ENCODE data around the gene UBE4B.

UBE4B gene

GRCh38 chr1:10074059-10074851, 41.5 kb downstream of the UBE4B start:
- Histone ChIP-seq H3K36me3 (ENCODE audit: control insufficient read depth, insufficient read depth, low read length) (no peaks in the 10 kb centered on the region), H2AK5ac (ENCODE audit: low read length) (no peak overlapping the region), H2BK5ac (ENCODE audit: low read length) (no peak overlapping the region), H3K4me1 (ENCODE audit: control insufficient read depth, low read depth, low read length) (no peaks in the 10 kb centered on the region), H4K8ac (ENCODE audit: low read depth, low read length) (no peak overlapping the region), H4K5ac (ENCODE audit: low read length) (no peak overlapping the region), H3K79me1 (ENCODE audit: low read length) (peaks cover 10% of the 10 kb centered on the region), H3K4me2 (ENCODE audit: low read length) (no peak overlapping the region), H3K4ac (ENCODE audit: low read depth, low read length) (no peak overlapping the region), H3K18ac (ENCODE audit: low read length) (no peak overlapping the region), H3K27ac (ENCODE audit: low read depth, low read length) (no peak overlapping the region), H3K79me2 (ENCODE audit: control insufficient read depth, insufficient read depth, low read length) (no peaks in the 10 kb centered on the region), H3K56ac (ENCODE audit: low read length) (no peak overlapping the region), H3K4me3 (ENCODE audit: low read length) (no peak overlapping the region), H3K23ac (ENCODE audit: low read length) (no peak overlapping the region), H2BK15ac (replicated peaks; ENCODE audit: low read depth) (no peak overlapping the region), H3K27me3 (ENCODE audit: insufficient read depth, low read length, poor library complexity) (no peaks in the 10 kb centered on the region), H2BK120ac (ENCODE audit: low read depth, low read length) (no peak overlapping the region), H3K9ac (ENCODE audit: low read length) (no peak overlapping the region)
- no CpG with 5 or more reads among the region's 5 CpGs for WGBS (ENCODE audit: extremely low coverage, insufficient coverage, low lambda C conversion rate)
- peak; percentile 17 for DNase-seq

GRCh38 chr1:10074852-10075730, 42.3 kb downstream of the UBE4B start:
- WGBS (ENCODE audit: extremely low coverage, insufficient coverage, low lambda C conversion rate) = no CpG with 5 or more reads among the region's 5 CpGs
- Histone ChIP-seq H3K4me2 (ENCODE audit: low read length) (no peak overlapping the region), H3K56ac (ENCODE audit: low read length) (no peak overlapping the region), H3K4me3 (ENCODE audit: low read length) (no peak overlapping the region), H3K23ac (ENCODE audit: low read length) (no peak overlapping the region), H3K4ac (ENCODE audit: low read depth, low read length) (no peak overlapping the region), H2BK5ac (ENCODE audit: low read length) (no peak overlapping the region), H3K18ac (ENCODE audit: low read length) (no peak overlapping the region), H4K5ac (ENCODE audit: low read length) (no peak overlapping the region), H3K27me3 (ENCODE audit: insufficient read depth, low read length, poor library complexity) (no peaks in the 10 kb centered on the region), H3K9ac (ENCODE audit: low read length) (no peak overlapping the region), H3K79me1 (ENCODE audit: low read length) (peaks cover 10% of the 10 kb centered on the region), H3K36me3 (ENCODE audit: control insufficient read depth, insufficient read depth, low read length) (no peaks in the 10 kb centered on the region), H2BK120ac (ENCODE audit: low read depth, low read length) (no peak overlapping the region), H3K79me2 (ENCODE audit: control insufficient read depth, insufficient read depth, low read length) (no peaks in the 10 kb centered on the region), H2BK15ac (replicated peaks; ENCODE audit: low read depth) (no peak overlapping the region), H3K4me1 (ENCODE audit: control insufficient read depth, low read depth, low read length) (no peaks in the 10 kb centered on the region), H3K27ac (ENCODE audit: low read depth, low read length) (no peak overlapping the region), H2AK5ac (ENCODE audit: low read length) (no peak overlapping the region), H4K8ac (ENCODE audit: low read depth, low read length) (no peak overlapping the region)
- no peak for DNase-seq

- Histone ChIP-seq H3K4me2 (ENCODE audit: low read length) (no peak overlapping the region), H3K4ac (ENCODE audit: low read depth, low read length) (no peak overlapping the region), H2BK5ac (ENCODE audit: low read length) (no peak overlapping the region), H3K56ac (ENCODE audit: low read length) (no peak overlapping the region), H3K27ac (ENCODE audit: low read depth, low read length) (no peak overlapping the region), H3K4me3 (ENCODE audit: low read length) (no peak overlapping the region), H3K18ac (ENCODE audit: low read length) (no peak overlapping the region), H3K23ac (ENCODE audit: low read length) (no peak overlapping the region), H3K79me2 (ENCODE audit: control insufficient read depth, insufficient read depth, low read length) (no peaks in the 10 kb centered on the region), H2BK15ac (replicated peaks; ENCODE audit: low read depth) (no peak overlapping the region), H4K8ac (ENCODE audit: low read depth, low read length) (no peak overlapping the region), H3K9ac (ENCODE audit: low read length) (no peak overlapping the region), H2AK5ac (ENCODE audit: low read length) (no peak overlapping the region), H4K5ac (ENCODE audit: low read length) (no peak overlapping the region), H3K27me3 (ENCODE audit: insufficient read depth, low read length, poor library complexity) (no peaks in the 10 kb centered on the region), H3K4me1 (ENCODE audit: control insufficient read depth, low read depth, low read length) (no peaks in the 10 kb centered on the region), H3K36me3 (ENCODE audit: control insufficient read depth, insufficient read depth, low read length) (no peaks in the 10 kb centered on the region), H2BK120ac (ENCODE audit: low read depth, low read length) (no peak overlapping the region), H3K79me1 (ENCODE audit: low read length) (peaks cover 10% of the 10 kb centered on the region)
- no peak for DNase-seq
- no CpG with 5 or more reads among the region's 9 CpGs for WGBS (ENCODE audit: extremely low coverage, insufficient coverage, low lambda C conversion rate)
Observed at GRCh38 chr1:10075732-10076131, 43.0 kb downstream of the UBE4B start.

DNA sequence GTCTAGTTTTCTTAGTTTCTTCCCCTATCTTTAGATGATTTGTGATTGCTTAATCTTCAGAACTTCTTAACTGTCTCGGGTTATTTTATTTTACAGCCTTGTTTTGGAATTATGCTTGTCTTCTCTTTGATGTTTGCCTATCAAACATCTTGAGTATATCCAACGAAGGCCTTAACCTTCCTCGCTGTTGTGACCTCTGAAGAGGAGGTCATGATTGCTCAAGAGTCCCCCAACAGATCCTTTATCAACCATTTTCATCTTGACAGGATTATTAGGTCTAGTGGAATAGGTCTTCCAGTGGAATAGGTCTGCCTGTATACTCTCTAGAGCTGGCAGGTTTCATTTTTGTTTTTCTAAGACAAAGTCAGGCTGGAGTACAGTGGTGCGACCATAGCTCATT, 45.7 kb downstream of the UBE4B start:
- Histone ChIP-seq H3K56ac (ENCODE audit: low read length) (no peak overlapping the region), H3K36me3 (ENCODE audit: control insufficient read depth, insufficient read depth, low read length) (no peaks in the 10 kb centered on the region), H2BK120ac (ENCODE audit: low read depth, low read length) (no peak overlapping the region), H3K79me2 (ENCODE audit: control insufficient read depth, insufficient read depth, low read length) (no peaks in the 10 kb centered on the region), H3K23ac (ENCODE audit: low read length) (no peak overlapping the region), H3K27ac (ENCODE audit: low read depth, low read length) (no peak overlapping the region), H2BK15ac (replicated peaks; ENCODE audit: low read depth) (no peak overlapping the region), H4K5ac (ENCODE audit: low read length) (no peak overlapping the region), H2AK5ac (ENCODE audit: low read length) (no peak overlapping the region), H3K4ac (ENCODE audit: low read depth, low read length) (no peak overlapping the region), H3K79me1 (ENCODE audit: low read length) (peaks cover 8% of the 10 kb centered on the region), H3K9ac (ENCODE audit: low read length) (no peak overlapping the region), H4K8ac (ENCODE audit: low read depth, low read length) (no peak overlapping the region), H3K4me2 (ENCODE audit: low read length) (no peak overlapping the region), H2BK5ac (ENCODE audit: low read length) (no peak overlapping the region), H3K4me3 (ENCODE audit: low read length) (no peak overlapping the region), H3K18ac (ENCODE audit: low read length) (no peak overlapping the region), H3K27me3 (ENCODE audit: insufficient read depth, low read length, poor library complexity) (no peaks in the 10 kb centered on the region), H3K4me1 (ENCODE audit: control insufficient read depth, low read depth, low read length) (no peaks in the 10 kb centered on the region)
- WGBS (ENCODE audit: extremely low coverage, insufficient coverage, low lambda C conversion rate) = no CpG with 5 or more reads among the region's 4 CpGs
- no peak for DNase-seq

- Histone ChIP-seq H3K79me1 (ENCODE audit: low read length) (peaks cover 5% of the 10 kb centered on the region), H3K18ac (ENCODE audit: low read length) (no peak overlapping the region), H2BK15ac (replicated peaks; ENCODE audit: low read depth) (no peak overlapping the region), H3K56ac (ENCODE audit: low read length) (no peak overlapping the region), H4K5ac (ENCODE audit: low read length) (no peak overlapping the region), H3K4me3 (ENCODE audit: low read length) (no peak overlapping the region), H2BK5ac (ENCODE audit: low read length) (no peak overlapping the region), H3K9ac (ENCODE audit: low read length) (no peak overlapping the region), H3K79me2 (ENCODE audit: control insufficient read depth, insufficient read depth, low read length) (no peaks in the 10 kb centered on the region), H3K23ac (ENCODE audit: low read length) (no peak overlapping the region), H3K4me1 (ENCODE audit: control insufficient read depth, low read depth, low read length) (no peaks in the 10 kb centered on the region), H3K4ac (ENCODE audit: low read depth, low read length) (no peak overlapping the region), H3K4me2 (ENCODE audit: low read length) (no peak overlapping the region), H3K27me3 (ENCODE audit: insufficient read depth, low read length, poor library complexity) (no peaks in the 10 kb centered on the region), H3K36me3 (ENCODE audit: control insufficient read depth, insufficient read depth, low read length) (no peaks in the 10 kb centered on the region), H3K27ac (ENCODE audit: low read depth, low read length) (no peak overlapping the region), H2AK5ac (ENCODE audit: low read length) (no peak overlapping the region), H2BK120ac (ENCODE audit: low read depth, low read length) (no peak overlapping the region), H4K8ac (ENCODE audit: low read depth, low read length) (no peak overlapping the region)
- DNase-seq = no peak
- no CpG with 5 or more reads among the region's 1 CpG for WGBS (ENCODE audit: extremely low coverage, insufficient coverage, low lambda C conversion rate)
Observed at GRCh38 chr1:10080523-10080922, 47.8 kb downstream of the UBE4B start.

Measured in mesendoderm (in vitro differentiated cells).